ENCODE data around the gene BICD1.
"Not testable (repeated sequence)": the region's sequence is repeated elsewhere in the genome, so short reads cannot be mapped to it uniquely, and the experiment has no call there.

Gene BICD1

GRCh38 chr12:32106517-32107358 lies at the start of gene BICD1:
TSS of gene BICD1 (plus strand) at chr12:32106847. CDS start at chr12:32107332, 485 bp downstream.
- peak; percentile 74 to 87 for DNase-seq

- DNase-seq: no peak
These were observed 45.6 kb upstream of the BICD1 start for GRCh38 chr12:32061033-32061432.

- DNase-seq: no peak
These were observed 43.8 kb upstream of the BICD1 start for GRCh38 chr12:32062881-32063280.

- DNase-seq: no peak
These were observed 42.9 kb upstream of the BICD1 start for GRCh38 chr12:32063796-32064195.

- no peak for DNase-seq
These were observed 40.4 kb upstream of the BICD1 start for GRCh38 chr12:32066206-32066605.

GRCh38 chr12:32069071-32069470 lies 37.6 kb upstream of the BICD1 start:
- DNase-seq: no peak

GRCh38 chr12:32069731-32070130 lies 36.9 kb upstream of the BICD1 start:
- DNase-seq: no peak

GRCh38 chr12:32070370-32070769 lies 36.3 kb upstream of the BICD1 start:
- DNase-seq: no peak

- DNase-seq: no peak
These were observed 34.5 kb upstream of the BICD1 start for GRCh38 chr12:32072102-32072501.

- no peak for DNase-seq
These were observed 32.2 kb upstream of the BICD1 start for GRCh38 chr12:32074432-32074831.

- no peak for DNase-seq
These were observed 29.7 kb upstream of the BICD1 start for GRCh38 chr12:32076941-32077340.

GRCh38 chr12:32080435-32080834 lies 26.2 kb upstream of the BICD1 start:
- DNase-seq: no peak

- DNase-seq: no peak
These were observed 23.2 kb upstream of the BICD1 start for GRCh38 chr12:32083489-32083888.

GRCh38 chr12:32084017-32084688 lies 22.5 kb upstream of the BICD1 start:
- DNase-seq: no peak

- no peak for DNase-seq
These were observed 21.9 kb upstream of the BICD1 start for GRCh38 chr12:32084753-32085152.

- DNase-seq: no peak
These were observed 19.3 kb upstream of the BICD1 start for GRCh38 chr12:32087306-32087705.

- DNase-seq: no peak
These were observed 17.5 kb upstream of the BICD1 start for GRCh38 chr12:32089156-32089555.

- no peak for DNase-seq
These were observed 17.1 kb upstream of the BICD1 start for GRCh38 chr12:32089586-32089985.

GRCh38 chr12:32091696-32092095 lies 15.0 kb upstream of the BICD1 start:
- DNase-seq: no peak

- DNase-seq: no peak
These were observed 8.5 kb upstream of the BICD1 start for GRCh38 chr12:32098112-32098511.

GRCh38 chr12:32099275-32099674 lies 7.4 kb upstream of the BICD1 start:
- not testable (repeated sequence) for DNase-seq

GRCh38 chr12:32100361-32100760 lies 6.3 kb upstream of the BICD1 start:
- no peak for DNase-seq

GRCh38 chr12:32100888-32101287 lies 5.8 kb upstream of the BICD1 start:
- no peak for DNase-seq

GRCh38 chr12:32102234-32102633 lies 4.4 kb upstream of the BICD1 start:
- no peak for DNase-seq

Measured in SHP77 (cell line).